Epithelial cell of prostate (primary cell): ENCODE data around the gene P2RY2.
"Not testable (repeated sequence)": the region's sequence is repeated elsewhere in the genome, so short reads cannot be mapped to it uniquely, and the experiment has no call there.

Experiments
- DNase-seq: peaks from one replicate; pipeline ENCODE4 v3.0.0-alpha.2; 2011; ENCODE audit warnings: low read depth, low spot score
- H3K27ac ChIP-seq: fragments of 450-650 bp; 2 replicates; pipeline ENCODE4 v1.5.1; 2017; ENCODE audit warnings: mild to moderate bottlenecking

The P2RY2 gene

DNA sequence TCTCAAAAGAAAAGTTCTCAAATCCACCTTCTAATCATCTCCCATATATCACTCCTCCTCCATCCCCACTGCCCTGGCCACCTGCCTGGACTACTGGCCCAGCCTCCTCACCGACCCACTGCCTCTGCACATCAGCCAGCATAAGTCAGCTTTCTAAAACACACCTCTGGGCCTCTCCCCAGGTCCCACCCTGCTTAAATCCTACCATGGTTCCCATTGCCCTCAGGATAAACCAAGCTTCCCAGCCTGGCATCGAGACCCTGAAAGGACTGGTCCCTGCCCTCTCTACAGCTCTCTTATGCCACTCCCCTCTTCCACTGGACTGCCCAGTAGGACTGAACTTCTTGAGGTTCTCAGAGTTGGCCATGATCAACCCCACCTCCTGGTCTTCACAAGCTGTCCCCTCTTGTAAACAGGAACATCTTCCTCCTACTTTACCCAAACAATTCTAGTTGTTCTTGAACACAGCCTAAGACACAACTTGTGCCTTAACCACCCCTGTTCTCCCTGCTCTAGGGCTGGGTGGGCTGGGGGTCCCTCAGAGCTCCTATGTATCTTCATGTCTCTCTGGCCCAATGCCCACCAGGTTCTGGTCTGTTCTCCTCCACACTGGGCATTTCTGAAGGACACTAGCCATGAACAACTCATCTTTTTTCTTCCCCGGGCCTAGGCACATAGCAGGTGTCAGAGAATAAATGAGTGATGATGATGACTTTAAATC lies 41.5 kb downstream of the P2RY2 start:
- DNase-seq: no peak
- H3K27ac ChIP-seq: no peak overlapping the region

DNA sequence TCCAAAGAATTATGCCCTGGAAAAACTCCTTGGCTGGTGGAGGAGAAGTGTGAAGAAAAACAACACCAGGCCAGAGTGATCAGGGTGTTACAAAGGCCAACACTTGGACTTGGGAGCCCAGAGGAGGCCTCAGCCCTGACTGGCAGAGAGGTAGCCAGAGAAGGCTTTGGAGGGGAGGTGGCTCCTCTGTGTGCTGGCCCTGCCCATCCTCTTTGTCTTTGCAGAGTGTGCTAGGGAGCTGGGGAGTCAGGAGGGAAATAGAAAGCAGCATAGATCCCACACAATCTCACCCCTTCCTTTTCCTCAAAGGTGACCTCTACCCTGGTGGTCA lies 42.0 kb downstream of the P2RY2 start:
- no peak for DNase-seq
- no peak overlapping the region for H3K27ac ChIP-seq

DNA sequence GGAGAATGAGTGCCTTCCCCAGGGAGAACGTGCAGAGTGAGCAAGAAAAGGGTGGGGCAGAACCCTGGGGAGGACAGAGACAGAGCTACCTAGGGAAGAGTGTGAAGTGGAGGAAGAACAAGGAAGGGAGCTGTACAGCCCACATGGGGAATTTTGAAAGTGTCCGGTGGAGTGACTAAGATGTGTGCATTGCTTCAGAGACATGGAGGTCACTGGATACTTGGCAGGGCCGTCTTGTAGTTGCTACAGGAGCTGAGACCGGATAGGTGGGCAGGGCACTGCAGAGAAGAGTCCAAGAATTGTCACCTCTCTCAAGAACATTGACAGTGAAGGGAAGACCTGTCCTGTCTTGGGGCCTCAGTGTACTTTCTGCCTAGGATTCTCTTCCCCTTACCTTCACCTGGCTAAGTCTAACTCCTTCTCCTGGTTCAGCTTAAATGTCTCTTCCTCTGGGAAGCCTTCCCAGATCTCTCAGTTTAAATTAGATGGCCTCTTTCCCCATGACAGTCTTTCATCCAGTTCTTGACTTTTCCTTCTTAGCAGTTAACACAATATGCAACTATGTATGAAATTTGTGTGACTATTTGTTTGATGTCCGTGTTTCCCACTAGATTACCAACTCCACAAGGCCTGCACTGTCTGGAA lies 44.9 kb downstream of the P2RY2 start:
- no peak overlapping the region for H3K27ac ChIP-seq
- DNase-seq: no peak

DNA sequence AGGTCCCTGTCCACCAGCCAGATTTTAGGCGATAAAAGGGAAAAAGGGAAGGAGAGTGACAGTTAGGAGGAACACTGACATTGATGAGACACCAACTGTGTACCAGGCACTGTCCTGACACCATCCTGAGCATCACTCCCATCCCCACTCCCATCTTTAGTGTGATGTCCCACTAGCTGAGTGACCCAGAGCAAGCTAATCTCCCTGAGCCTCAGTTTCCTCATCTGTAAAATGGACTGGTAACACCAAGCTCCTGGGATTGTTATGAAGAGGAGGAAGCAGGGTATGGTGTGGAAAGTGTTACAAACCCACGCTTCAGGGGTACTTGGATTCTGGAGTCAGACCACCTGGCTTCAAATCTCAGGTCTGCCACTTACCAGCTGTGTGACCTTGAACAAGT lies 45.6 kb downstream of the P2RY2 start:
- no peak overlapping the region for H3K27ac ChIP-seq
- DNase-seq: no peak

DNA sequence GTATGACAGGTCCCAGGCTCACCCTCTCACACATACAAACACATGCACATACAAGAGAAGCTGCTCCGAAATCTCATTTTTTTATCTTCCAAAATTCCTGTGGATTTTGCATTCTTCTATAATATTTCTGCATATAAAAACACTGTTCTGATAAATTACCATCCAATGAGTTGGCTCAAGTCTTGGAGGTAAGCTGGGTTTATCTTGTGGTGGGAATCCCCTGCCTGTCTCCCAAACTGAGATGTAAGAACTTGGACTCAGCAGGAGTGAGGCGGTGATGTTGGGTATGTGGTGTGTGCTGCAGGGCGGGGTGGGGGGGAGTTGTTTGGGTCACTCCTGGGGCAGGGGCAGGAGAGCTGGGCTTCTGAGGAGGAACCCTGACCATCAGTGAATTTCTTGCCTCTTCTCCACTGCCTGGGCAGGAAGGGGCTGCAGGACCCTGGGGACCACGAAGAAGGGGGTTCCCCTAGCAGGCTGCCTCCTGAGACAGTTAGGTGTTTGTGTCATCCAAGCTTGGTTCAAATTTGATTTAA lies 47.3 kb downstream of the P2RY2 start:
- no peak overlapping the region for H3K27ac ChIP-seq
- no peak for DNase-seq

GRCh38 chr11:73265853-73266645 lies 48.0 kb downstream of the P2RY2 start:
- no peak overlapping the region for H3K27ac ChIP-seq
- DNase-seq: no peak

DNA sequence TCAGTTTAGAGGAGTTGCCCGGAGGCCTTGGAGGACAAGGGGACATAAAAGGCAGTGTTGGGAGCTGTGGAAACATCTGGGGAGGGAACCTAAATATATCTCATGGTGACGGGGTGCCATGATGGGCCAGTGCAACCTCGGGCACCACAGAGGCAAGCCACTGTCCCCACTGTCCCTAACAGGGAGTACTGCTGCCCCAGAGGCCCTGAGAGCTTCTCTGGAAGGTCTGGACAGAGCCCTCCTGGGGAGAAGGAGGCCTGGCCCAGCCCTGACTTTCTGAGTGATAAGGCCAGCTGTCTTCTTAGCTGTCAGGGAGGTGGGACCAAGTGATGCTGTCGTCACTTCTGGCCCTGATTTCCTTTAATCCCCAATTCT lies 48.6 kb downstream of the P2RY2 start:
- no peak overlapping the region for H3K27ac ChIP-seq
- no peak for DNase-seq

DNA sequence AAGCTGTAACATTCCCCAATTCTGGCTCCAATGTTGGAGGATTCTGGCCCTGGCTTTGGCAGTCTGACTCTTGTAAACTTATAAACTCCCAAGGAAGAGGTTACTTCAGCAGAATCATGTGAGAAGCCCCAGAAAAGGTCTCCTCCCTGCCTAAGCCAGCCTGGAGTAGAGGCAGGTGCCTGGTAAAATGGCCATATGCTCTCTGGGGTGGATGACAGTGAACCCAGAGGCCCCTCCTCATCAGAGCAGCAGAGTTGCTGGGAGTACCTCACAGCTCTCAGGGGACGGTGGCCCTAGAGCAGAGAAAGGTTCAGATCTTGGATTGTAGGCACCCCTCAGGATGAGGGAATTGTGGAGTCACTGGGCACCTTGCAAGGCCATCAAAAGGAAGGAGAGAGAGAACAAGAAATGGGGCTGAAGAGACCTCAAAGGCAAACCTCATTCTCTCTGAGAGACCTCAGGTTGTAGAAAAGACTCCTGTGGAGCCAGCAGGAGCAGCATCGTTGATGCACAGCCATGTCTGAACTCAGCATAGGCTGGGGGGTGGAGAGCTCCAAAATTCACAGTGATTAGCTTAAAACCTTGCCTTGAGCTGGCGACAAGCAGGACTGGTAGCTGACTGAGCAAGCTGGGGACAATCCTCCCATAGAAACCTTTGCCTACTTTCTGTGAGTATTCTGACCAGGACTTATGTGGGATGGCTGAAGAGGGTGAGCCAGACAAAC lies 49.2 kb downstream of the P2RY2 start:
- H3K27ac ChIP-seq: no peak overlapping the region
- no peak for DNase-seq

GRCh38 chr11:73267906-73268540 lies 49.9 kb downstream of the P2RY2 start:
- DNase-seq: no peak

DNA sequence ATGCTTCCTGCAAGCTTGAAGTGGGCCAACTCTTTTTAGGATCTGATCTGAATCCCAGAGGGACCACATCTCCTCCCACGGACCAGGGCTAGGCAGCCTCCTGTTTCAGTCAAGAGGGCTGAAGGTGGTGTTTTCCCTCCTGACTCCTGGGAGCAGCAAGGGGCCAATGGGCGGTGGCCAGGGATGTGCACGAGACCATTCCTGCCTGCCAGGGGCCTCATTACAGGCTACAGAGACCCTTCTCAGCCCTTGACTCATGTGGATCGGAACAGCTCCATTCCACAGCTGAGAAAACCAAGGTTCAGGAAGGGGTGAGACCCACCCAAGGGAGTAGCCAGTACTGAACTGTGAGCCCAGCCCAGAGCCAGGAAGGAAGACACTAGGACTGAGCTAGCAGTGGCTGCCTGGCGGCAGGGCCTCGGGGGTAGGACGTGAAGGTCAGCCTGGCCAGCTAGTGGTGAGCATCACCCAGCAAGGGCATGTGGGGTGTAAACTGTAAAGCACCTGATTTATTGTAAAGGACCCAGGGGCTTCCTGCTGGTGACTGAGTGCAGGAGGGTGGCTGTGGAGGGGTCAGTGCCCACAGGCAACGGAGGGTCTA lies 50.7 kb downstream of the P2RY2 start:
- no peak overlapping the region for H3K27ac ChIP-seq
- DNase-seq: no peak

More at GRCh38 chr11:73267906-73268540, 49.9 kb downstream of the P2RY2 start:
- H3K27ac ChIP-seq: no peak overlapping the region

GRCh38 chr11:73269459-73270015 lies 51.5 kb downstream of the P2RY2 start:
- DNase-seq: no peak

GRCh38 chr11:73270016-73270854 lies 52.2 kb downstream of the P2RY2 start:
- no peak for DNase-seq
- no peak overlapping the region for H3K27ac ChIP-seq

More at GRCh38 chr11:73269459-73270015, 51.5 kb downstream of the P2RY2 start:
- H3K27ac ChIP-seq: no peak overlapping the region

DNA sequence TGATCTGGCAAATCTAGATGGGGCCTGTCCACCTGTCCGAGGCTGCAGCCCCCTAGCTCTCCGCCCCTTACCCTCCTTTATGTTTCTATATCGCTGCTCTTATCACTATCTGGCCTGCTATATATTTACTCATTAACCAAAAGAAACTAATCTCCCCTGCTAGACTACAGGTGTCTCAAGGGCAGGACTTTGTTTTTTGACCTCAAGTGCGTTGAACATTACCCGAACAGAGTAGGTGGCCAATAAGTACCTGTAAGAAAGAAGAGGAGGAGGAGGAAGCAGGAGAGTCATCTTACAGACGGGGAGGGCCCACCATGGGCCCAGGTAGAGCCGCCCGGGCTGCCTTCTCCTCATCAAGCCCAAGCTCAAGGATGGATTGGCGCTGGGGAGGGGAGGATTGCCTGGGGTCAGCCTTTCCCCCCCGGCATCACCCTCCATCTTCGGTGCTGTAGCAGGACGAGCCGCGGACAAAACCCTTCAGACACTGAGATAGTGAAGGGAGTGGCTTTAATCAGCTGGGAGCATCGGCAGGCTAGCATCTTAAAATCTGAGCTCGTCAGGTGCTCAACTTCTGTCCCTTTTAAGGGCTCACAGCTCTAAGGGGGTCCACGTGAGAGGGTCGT lies 52.9 kb downstream of the P2RY2 start:
- no peak overlapping the region for H3K27ac ChIP-seq
- no peak for DNase-seq

- H3K27ac ChIP-seq, DNase-seq: not testable (repeated sequence)
These were observed 53.4 kb downstream of the P2RY2 start for GRCh38 chr11:73271478-73271865.

- peak; percentile 73 for DNase-seq
- H3K27ac ChIP-seq: no peak within 1 kb of the TSS
These were observed 54.0 kb downstream of the P2RY2 start, which contains the start of gene P2RY6 for GRCh38 chr11:73271936-73272679. Gene P2RY6, plus strand, starts transcription at chr11:73272338. Its CDS starts 24,181 bp downstream, at chr11:73296519.

- no peak overlapping the region for H3K27ac ChIP-seq
- no peak for DNase-seq
These were observed 54.6 kb downstream of the P2RY2 start for GRCh38 chr11:73272680-73273038.

- H3K27ac ChIP-seq: no peak overlapping the region
- no peak for DNase-seq
These were observed 55.3 kb downstream of the P2RY2 start for GRCh38 chr11:73273222-73273895.
